ENCODE results near the gene VEGFA.
A peak's percentile ranks its signal among the peaks of the same experiment; 100 is the strongest.

The VEGFA gene

DNA sequence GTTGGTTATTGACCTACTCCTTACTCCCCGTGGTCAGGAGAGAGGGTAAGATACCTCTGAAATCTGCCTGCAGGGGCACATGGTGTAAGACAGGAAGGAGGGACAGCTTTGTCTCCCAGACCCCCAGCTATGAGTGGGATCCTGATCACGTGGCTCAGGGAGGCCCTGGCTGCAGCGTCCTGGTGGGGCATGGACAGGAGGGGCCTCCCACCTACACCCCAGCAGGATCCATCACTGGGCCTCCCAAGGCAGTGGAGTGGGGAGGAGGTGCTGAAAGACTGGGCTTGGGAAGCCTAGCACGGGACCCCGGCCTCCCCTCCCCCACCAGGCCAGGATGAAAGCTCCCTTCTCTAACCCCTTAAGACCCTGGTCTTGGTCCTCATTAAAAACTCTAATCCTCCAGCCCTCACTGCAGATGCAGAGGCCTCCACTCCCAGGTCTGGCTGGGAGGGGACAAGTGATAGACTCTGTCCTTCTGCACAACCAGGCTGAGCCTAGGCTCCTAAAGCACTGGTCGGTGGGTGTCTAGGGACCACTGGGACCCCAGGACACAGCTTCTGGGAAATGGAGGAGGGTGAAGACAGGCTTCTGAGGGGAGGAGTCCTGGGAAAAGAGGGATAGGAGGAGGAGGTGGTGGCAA lies 29.6 kb upstream of the VEGFA start:
- Histone ChIP-seq H3K4me1 (ENCODE audit: low read length) (peaks cover 20% of the 10 kb centered on the region), H3K9ac (ENCODE audit: low read length) (peak overlapping the region; percentile 38; the same call in 1 of the 2 replicates), H2AFZ (ENCODE audit: low read depth, low read length) (peak overlapping the region; percentile 72; the same call in 1 of the 2 replicates), H3K9me3 (ENCODE audit: insufficient read depth, low read length) (no peaks in the 10 kb centered on the region), H4K20me1 (ENCODE audit: insufficient read depth, low read length) (no peaks in the 10 kb centered on the region), H3K27ac (ENCODE audit: low read length) (peak overlapping the region; percentile 20; the same call in 1 of the 2 replicates), H3K27me3 (ENCODE audit: low read depth, low read length) (no peaks in the 10 kb centered on the region), H3K79me2 (ENCODE audit: low read length) (no peaks in the 10 kb centered on the region), H3K4me2 (ENCODE audit: low read length) (peak overlapping the region; percentile 57), H3K36me3 (replicated peaks; ENCODE audit: low read depth, low read length) (no peaks in the 10 kb centered on the region), H3K4me3 (ENCODE audit: low read length) (no peak overlapping the region)
- no peak for TF ChIP-seq EZH2phosphoT487 (IDR thresholded peaks at IDR 0.05; ENCODE audit: low read depth)
- no peak for TF ChIP-seq CTCF (IDR thresholded peaks at IDR 0.05; ENCODE audit: low read depth, low read length)

DNA sequence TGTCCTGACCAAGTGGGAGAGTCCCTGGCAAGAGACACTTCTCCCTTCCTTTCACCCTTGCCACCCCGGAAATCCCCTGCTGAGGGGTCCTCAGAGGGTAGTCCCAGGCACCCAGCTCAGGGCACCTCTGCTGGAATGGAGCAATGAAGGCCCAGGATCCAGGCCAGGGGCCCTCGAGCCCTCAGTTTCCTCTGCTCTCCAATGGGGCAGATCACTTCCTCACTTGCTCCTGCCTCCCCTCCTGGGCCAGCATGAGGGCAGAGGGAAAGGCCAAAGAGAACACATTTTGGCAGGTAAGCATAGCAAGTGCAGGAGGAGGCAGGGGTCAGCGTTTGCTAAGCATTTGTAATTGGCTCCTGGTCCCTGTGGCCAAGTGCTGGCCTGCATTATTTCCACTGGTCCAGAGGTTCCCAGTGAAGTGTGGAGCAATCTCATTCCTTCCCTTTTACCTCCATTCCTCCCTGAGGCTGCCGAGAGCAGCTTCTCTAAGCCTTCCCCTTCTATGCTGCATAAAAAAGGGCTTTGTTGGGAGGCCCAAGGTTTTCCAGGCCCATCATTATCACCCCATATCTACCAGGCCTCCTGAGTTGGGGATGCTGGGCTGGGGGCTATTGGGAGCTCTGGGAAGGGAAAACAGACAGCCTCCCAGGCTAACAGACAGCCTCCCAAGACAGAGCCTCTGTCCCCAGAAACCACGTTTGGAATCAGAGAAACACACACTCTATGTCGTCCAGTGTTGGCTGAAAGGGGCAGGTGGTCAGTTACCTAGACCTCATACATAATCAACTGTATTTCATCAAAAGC lies 28.8 kb upstream of the VEGFA start:
- peak overlapping the region; percentile 38; the same call in 1 of the 2 replicates for H3K9ac ChIP-seq (ENCODE audit: low read length)
- peak overlapping the region; percentile 72 for H2AFZ ChIP-seq (ENCODE audit: low read depth, low read length)
- H3K79me2 ChIP-seq (ENCODE audit: low read length), result no peaks in the 10 kb centered on the region
- peaks cover 20% of the 10 kb centered on the region for H3K4me1 ChIP-seq (ENCODE audit: low read length)
- peak overlapping the region; percentile 20; the same call in 1 of the 2 replicates for H3K27ac ChIP-seq (ENCODE audit: low read length)
- no peak for TF ChIP-seq EZH2phosphoT487 (IDR thresholded peaks at IDR 0.05; ENCODE audit: low read depth)
- TF ChIP-seq CTCF (IDR thresholded peaks at IDR 0.05; ENCODE audit: low read depth, low read length), result no peak
- H3K9me3 ChIP-seq (ENCODE audit: insufficient read depth, low read length), result no peaks in the 10 kb centered on the region
- H3K36me3 ChIP-seq (replicated peaks; ENCODE audit: low read depth, low read length), result no peaks in the 10 kb centered on the region
- peak overlapping the region; percentile 57 for H3K4me2 ChIP-seq (ENCODE audit: low read length)
- H3K4me3 ChIP-seq (ENCODE audit: low read length), result no peak overlapping the region
- H3K27me3 ChIP-seq (ENCODE audit: low read depth, low read length), result no peaks in the 10 kb centered on the region
- no peaks in the 10 kb centered on the region for H4K20me1 ChIP-seq (ENCODE audit: insufficient read depth, low read length)

- no peak overlapping the region for H3K4me3 ChIP-seq (ENCODE audit: low read length)
- no peak overlapping the region for H3K27ac ChIP-seq (ENCODE audit: low read length)
- no peak overlapping the region for H3K9ac ChIP-seq (ENCODE audit: low read length)
- no peak for TF ChIP-seq EZH2phosphoT487 (IDR thresholded peaks at IDR 0.05; ENCODE audit: low read depth)
- no peak for TF ChIP-seq CTCF (IDR thresholded peaks at IDR 0.05; ENCODE audit: low read depth, low read length)
- peaks cover 20% of the 10 kb centered on the region for H3K4me1 ChIP-seq (ENCODE audit: low read length)
- H4K20me1 ChIP-seq (ENCODE audit: insufficient read depth, low read length), result no peaks in the 10 kb centered on the region
- no peaks in the 10 kb centered on the region for H3K79me2 ChIP-seq (ENCODE audit: low read length)
- H3K9me3 ChIP-seq (ENCODE audit: insufficient read depth, low read length), result no peaks in the 10 kb centered on the region
- H2AFZ ChIP-seq (ENCODE audit: low read depth, low read length), result no peak overlapping the region
- no peaks in the 10 kb centered on the region for H3K27me3 ChIP-seq (ENCODE audit: low read depth, low read length)
- H3K36me3 ChIP-seq (replicated peaks; ENCODE audit: low read depth, low read length), result no peaks in the 10 kb centered on the region
- no peak overlapping the region for H3K4me2 ChIP-seq (ENCODE audit: low read length)
Observed at GRCh38 chr6:43741829-43742228, 28.2 kb upstream of the VEGFA start.

DNA sequence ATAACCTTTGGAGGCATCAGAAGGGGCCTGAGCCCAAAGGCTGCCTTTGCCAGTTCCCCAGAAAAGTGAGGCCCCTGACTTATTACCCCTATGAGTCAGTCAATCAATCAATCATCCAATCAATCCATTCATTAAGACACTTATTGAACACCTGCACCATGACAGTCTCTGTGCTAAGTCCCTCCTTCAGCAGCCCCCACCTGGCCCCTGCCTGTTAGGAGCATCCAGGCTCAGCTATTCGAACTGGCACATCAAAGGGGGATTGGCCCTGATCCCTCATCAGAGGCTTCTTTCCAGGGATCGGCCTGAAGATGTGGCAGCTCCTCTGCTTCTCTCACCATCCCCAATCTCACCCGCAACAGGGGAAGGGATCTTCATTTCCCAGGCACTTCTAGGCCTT lies 27.7 kb upstream of the VEGFA start:
- Histone ChIP-seq H3K27ac (ENCODE audit: low read length) (no peak overlapping the region), H3K9me3 (ENCODE audit: insufficient read depth, low read length) (no peaks in the 10 kb centered on the region), H4K20me1 (ENCODE audit: insufficient read depth, low read length) (no peaks in the 10 kb centered on the region), H3K36me3 (replicated peaks; ENCODE audit: low read depth, low read length) (no peaks in the 10 kb centered on the region), H2AFZ (ENCODE audit: low read depth, low read length) (no peak overlapping the region), H3K4me1 (ENCODE audit: low read length) (peaks cover 20% of the 10 kb centered on the region), H3K79me2 (ENCODE audit: low read length) (no peaks in the 10 kb centered on the region), H3K27me3 (ENCODE audit: low read depth, low read length) (no peaks in the 10 kb centered on the region), H3K4me3 (ENCODE audit: low read length) (no peak overlapping the region), H3K9ac (ENCODE audit: low read length) (no peak overlapping the region), H3K4me2 (ENCODE audit: low read length) (no peak overlapping the region)
- TF ChIP-seq CTCF (IDR thresholded peaks at IDR 0.05; ENCODE audit: low read depth, low read length), result no peak
- TF ChIP-seq EZH2phosphoT487 (IDR thresholded peaks at IDR 0.05; ENCODE audit: low read depth), result no peak

All from OCI-LY3 (cell line).